Esophagus muscularis mucosa (tissue), 2 donors: ENCODE measurements around the gene CLRN3.

Experiments
- POLR2A ChIP-seq: fragments of 450-650 bp; IDR thresholded peaks from one replicate; pipeline ENCODE4 v1.6.1; 2017; ENCODE audit warnings: antibody characterized with exemption, moderate library complexity, mild to moderate bottlenecking, low read depth
- POLR2AphosphoS5 ChIP-seq, 2 donors: sonication (generic); formaldehyde crosslinking; IDR thresholded peaks; one replicate each; pipeline ENCODE4 v1.6.1; 2017; ENCODE audit warnings: antibody characterized with exemption in 2 of 2

DNA sequence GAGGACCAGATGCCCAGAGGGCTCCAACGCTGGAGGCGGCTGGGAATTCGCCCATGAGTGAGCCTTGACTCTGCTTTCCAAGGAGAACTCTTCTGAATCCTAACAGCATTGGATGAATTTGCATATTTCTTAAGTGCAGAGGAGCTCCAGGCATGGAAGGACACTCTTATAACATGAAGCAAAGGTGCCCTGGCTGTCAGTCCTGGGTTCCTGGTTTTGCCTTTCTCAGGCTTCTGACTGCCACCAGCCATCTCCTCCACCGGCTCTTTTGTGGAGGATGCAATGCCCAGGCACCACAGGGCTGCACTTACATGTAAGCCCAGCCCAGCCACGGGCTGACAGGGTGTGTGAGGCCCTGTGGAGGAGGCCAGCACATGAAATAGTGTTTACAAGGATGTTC, 8.2 kb downstream of the CLRN3 start:
- TF ChIP-seq POLR2AphosphoS5 (IDR thresholded peaks at IDR 0.05), result no peak
- no peak for TF ChIP-seq POLR2A
